ENCODE data around the gene RCL1. TPM values are rescaled to one million over a fixed set of nuclear protein-coding genes. Genes with fewer than 3 reads are reported as not detected.
A peak's percentile ranks its signal among the peaks of the same experiment; 100 is the strongest.

Gene RCL1
- total and polyA plus RNA-seq, 7 donors: 8.9 to 29.5 (median 16.0) TPM

DNA sequence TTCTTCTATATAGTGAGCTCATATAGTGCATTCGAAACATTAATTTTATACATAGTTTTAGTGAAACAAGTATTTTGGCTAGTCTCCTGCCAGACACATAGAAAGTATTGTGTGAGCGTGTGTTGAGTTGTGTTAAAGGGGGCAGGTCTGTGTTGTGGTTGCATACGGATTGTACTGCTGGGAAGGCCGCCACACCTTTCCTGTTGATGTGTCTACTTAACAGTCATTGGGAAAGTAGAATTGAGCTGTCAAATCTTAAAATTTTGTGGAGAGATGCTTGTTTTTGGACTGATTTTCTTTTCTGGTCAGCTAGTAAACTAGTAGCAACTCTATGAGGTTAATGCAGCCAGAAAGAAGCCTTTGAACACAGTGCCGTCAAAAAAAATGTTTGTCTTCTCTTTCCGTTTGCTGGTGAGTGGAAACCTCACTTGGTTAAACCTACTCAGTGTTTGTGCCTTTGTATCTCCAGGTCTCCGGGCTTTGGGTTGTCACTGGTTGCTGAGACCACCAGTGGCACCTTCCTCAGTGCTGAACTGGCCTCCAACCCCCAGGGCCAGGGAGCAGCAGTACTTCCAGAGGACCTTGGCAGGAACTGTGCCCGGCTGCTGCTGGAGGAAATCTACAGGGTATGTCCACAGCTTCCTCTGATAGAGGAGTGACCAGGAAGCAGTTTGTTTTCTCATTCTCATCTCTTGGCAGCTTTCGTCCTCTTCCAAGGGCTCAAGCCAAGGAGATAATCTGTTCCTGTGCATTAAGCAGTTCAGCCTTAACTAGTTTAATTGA lies 51.5 kb downstream of the RCL1 start:
- ATAC-seq: no peak
- intact Hi-C loops (cut with DNase I): no loop called here

DNA sequence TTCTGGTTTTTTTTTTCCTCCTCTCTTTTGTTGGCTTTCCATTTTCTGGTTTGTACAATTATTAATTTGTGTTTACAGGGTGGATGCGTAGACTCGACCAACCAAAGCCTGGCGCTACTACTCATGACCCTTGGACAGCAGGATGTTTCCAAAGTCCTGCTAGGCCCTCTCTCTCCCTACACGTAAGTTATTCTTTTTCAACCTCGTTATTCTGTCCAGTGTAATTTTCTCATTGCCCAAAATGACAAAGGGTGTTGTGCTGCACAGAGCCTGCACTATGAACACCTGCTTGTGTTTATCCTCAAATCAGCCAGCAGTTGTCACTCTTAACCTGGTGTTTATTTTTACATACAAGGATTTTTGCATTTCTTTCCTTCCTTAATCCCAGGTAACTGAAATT lies 56.6 kb downstream of the RCL1 start:
- intact Hi-C loops (cut with DNase I): no loop called here
- peaks cover 9 to 75% of the 10 kb centered on the region in 2 donors for H3K36me3 ChIP-seq (ENCODE audit: insufficient read depth in 1 of 2, low read depth in 1 of 2)

More for the DNA sequence above, 51.5 kb downstream of the RCL1 start:
- DNase-seq: no peak
- Histone ChIP-seq H3K4me1 (no peaks in the 10 kb centered on the region), H3K27ac (no peak overlapping the region), H3K9me3 (no peaks in the 10 kb centered on the region), H3K4me3 (no peak overlapping the region), H3K36me3 (ENCODE audit: insufficient read depth in 1 of 2, low read depth in 1 of 2) (peaks cover 5 to 93% of the 10 kb centered on the region in 2 donors), H3K27me3 (ENCODE audit: insufficient read depth in 3 of 3, low read length in 2 of 3) (no peaks in the 10 kb centered on the region)
- WGBS, 3 donors: 77 to 90% (median 88%) methylated on average over 9 of the region's 9 CpGs
- TF ChIP-seq, protein P1, sequence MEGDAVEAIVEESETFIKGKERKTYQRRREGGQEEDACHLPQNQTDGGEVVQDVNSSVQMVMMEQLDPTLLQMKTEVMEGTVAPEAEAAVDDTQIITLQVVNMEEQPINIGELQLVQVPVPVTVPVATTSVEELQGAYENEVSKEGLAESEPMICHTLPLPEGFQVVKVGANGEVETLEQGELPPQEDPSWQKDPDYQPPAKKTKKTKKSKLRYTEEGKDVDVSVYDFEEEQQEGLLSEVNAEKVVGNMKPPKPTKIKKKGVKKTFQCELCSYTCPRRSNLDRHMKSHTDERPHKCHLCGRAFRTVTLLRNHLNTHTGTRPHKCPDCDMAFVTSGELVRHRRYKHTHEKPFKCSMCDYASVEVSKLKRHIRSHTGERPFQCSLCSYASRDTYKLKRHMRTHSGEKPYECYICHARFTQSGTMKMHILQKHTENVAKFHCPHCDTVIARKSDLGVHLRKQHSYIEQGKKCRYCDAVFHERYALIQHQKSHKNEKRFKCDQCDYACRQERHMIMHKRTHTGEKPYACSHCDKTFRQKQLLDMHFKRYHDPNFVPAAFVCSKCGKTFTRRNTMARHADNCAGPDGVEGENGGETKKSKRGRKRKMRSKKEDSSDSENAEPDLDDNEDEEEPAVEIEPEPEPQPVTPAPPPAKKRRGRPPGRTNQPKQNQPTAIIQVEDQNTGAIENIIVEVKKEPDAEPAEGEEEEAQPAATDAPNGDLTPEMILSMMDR (IDR thresholded peaks at IDR 0.05): no peak

DNA sequence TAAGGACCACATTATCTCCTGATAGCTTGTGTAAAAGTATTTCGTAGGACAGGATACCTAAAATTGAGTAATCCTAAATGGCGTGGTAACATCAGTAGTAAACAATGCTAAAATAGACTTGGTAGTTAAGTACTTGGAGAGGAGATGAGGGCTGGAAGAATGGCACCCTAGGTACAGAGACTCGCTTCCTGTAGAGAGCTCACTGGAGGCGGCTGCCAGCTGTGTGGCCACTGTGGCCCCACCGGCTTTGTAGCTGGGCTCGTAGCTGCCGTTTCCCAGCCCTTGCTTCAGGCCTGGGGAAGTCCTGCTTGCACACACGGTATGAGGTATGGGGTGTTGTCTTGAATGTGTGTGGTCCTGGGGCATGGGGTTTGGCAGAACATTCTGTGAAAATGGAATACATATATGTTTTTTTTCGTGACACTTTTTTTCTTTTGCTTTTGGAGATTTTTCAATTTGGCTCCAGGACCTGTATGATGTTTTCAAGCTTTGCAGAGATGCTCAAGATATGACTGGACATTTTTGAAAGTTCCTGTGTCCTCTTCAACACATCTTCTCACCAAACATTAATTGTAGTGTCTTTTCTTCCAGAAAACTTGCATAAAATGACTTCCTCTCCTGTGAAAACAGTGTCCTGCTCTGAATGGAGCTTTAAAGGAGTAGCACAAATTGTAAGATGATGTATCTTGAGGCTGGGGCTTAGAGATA lies 58.0 kb downstream of the RCL1 start:
- intact Hi-C loops (cut with DNase I): loop anchor here in 1 of 2 donors (5.0 kb wide), 1 partner anchor 137 kb away; the partner anchor contains the start of gene JAK2
- no peak for DNase-seq
- TF ChIP-seq, protein P1 (IDR thresholded peaks at IDR 0.05): no peak
- no peak overlapping the region for H3K4me3 ChIP-seq
- ATAC-seq: peak; percentile 19 to 77 (median 65)
- peak overlapping the region; percentile 43 for H3K27ac ChIP-seq
- peaks cover 8 to 61% of the 10 kb centered on the region in 2 donors for H3K36me3 ChIP-seq (ENCODE audit: insufficient read depth in 1 of 2, low read depth in 1 of 2)
- H3K27me3 ChIP-seq (ENCODE audit: insufficient read depth in 3 of 3, low read length in 2 of 3): no peaks in the 10 kb centered on the region
- H3K4me1 ChIP-seq: peaks cover 21% of the 10 kb centered on the region
- H3K9me3 ChIP-seq: no peaks in the 10 kb centered on the region
- WGBS, 3 donors: 32 to 76% (median 51%) methylated on average over 9 of the region's 9 CpGs

More for the DNA sequence above, 56.6 kb downstream of the RCL1 start:
- no peaks in the 10 kb centered on the region for H3K27me3 ChIP-seq (ENCODE audit: insufficient read depth in 3 of 3, low read length in 2 of 3)
- H3K27ac ChIP-seq: peak overlapping the region; percentile 43
- no peaks in the 10 kb centered on the region for H3K9me3 ChIP-seq
- no peak overlapping the region for H3K4me3 ChIP-seq
- TF ChIP-seq, protein P1 (IDR thresholded peaks at IDR 0.05): peak; percentile 7
- 72 to 86% (median 77%) methylated on average over 5 of the region's 5 CpGs for WGBS, 3 donors
- ATAC-seq (no peak), DNase-seq (no peak)
- peaks cover 10% of the 10 kb centered on the region for H3K4me1 ChIP-seq

DNA sequence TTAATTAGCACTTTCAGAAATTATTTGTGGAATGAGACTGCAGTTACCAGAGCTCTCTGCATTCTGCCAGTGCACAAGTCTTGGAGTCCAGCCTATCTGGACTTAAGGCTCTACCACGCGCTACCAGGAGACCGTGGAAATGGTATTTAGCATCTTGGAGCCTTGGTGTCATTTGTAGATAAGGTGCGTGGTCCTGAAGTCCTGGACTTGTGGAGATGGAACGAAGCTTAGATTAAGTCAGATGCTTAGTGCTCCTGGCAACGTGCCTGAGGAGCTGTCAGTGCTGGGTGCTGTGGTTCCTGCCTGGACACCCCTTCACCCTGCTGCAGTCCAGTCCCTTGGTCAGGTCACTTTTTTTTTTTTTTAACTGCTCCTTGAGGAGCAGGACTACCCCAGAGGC lies 59.7 kb downstream of the RCL1 start:
- 64 to 91% (median 67%) methylated on average over 6 of the region's 6 CpGs for WGBS, 3 donors
- H3K9me3 ChIP-seq: no peaks in the 10 kb centered on the region
- DNase-seq (no peak), ATAC-seq (no peak)
- H3K27me3 ChIP-seq (ENCODE audit: insufficient read depth in 3 of 3, low read length in 2 of 3): no peaks in the 10 kb centered on the region
- TF ChIP-seq, protein P1 (IDR thresholded peaks at IDR 0.05): no peak
- peaks cover 35% of the 10 kb centered on the region for H3K4me1 ChIP-seq
- intact Hi-C loops (cut with DNase I): loop anchor here in 1 of 2 donors (5.0 kb wide), 1 partner anchor 135 kb away; the partner anchor contains the start of gene JAK2
- no peak overlapping the region for H3K4me3 ChIP-seq
- no peak overlapping the region for H3K27ac ChIP-seq
- peaks cover 8 to 45% of the 10 kb centered on the region in 2 donors for H3K36me3 ChIP-seq (ENCODE audit: insufficient read depth in 1 of 2, low read depth in 1 of 2)

Data from psoas muscle (tissue), 8 donors.